GM12865 (cell line): ENCODE results near the gene KCNAB1.

Experiments
- DNase-seq: peaks from one replicate; pipeline ENCODE4 v3.0.0; 2010; ENCODE audit warnings: low read depth
- H3K4me3 ChIP-seq: 2 replicates; pipeline ENCODE4 v1.5.1; 2011; ENCODE audit warnings: mild to moderate bottlenecking, low read depth, low read length, control low read depth
- CTCF ChIP-seq: IDR thresholded peaks from 2 replicates; pipeline ENCODE4 v1.5.1; 2011; ENCODE audit warnings: low read length, control low read depth, low read depth, inconsistent platforms; ENCODE audit not compliant: insufficient read depth; ENCODE audit errors: missing control alignments

Gene KCNAB1

GRCh38 chr3:156431334-156432124 lies 311.2 kb downstream of the KCNAB1 start:
- DNase-seq, result no peak
- TF ChIP-seq CTCF, result no peak
- H3K4me3 ChIP-seq, result no peak overlapping the region

GRCh38 chr3:156432563-156432962 lies 312.2 kb downstream of the KCNAB1 start:
- TF ChIP-seq CTCF, result no peak
- DNase-seq, result no peak
- no peak overlapping the region for H3K4me3 ChIP-seq

GRCh38 chr3:156433138-156433537 lies 312.8 kb downstream of the KCNAB1 start:
- no peak overlapping the region for H3K4me3 ChIP-seq
- no peak for TF ChIP-seq CTCF
- DNase-seq, result no peak

GRCh38 chr3:156433910-156434309 lies 313.5 kb downstream of the KCNAB1 start:
- no peak overlapping the region for H3K4me3 ChIP-seq
- DNase-seq, result no peak
- TF ChIP-seq CTCF, result no peak

- no peak for DNase-seq
- H3K4me3 ChIP-seq, result no peak overlapping the region
- no peak for TF ChIP-seq CTCF
These were observed 314.5 kb downstream of the KCNAB1 start for GRCh38 chr3:156434921-156435320.

GRCh38 chr3:156443079-156443478 lies 322.7 kb downstream of the KCNAB1 start:
- no peak for DNase-seq
- no peak for TF ChIP-seq CTCF

More at GRCh38 chr3:156443079-156443478, 322.7 kb downstream of the KCNAB1 start:
- no peak overlapping the region for H3K4me3 ChIP-seq
